GM12801 (cell line): ENCODE data around the gene KYNU.

Experiments used
- CTCF ChIP-seq: IDR thresholded peaks from one replicate; pipeline ENCODE4 v1.5.1; 2011; ENCODE audit warnings: control low read depth; ENCODE audit not compliant: insufficient read length; ENCODE audit errors: extremely low read depth

KYNU gene

GRCh38 chr2:142901780-142902179 is 24.3 kb downstream of the KYNU start:
- no peak for TF ChIP-seq CTCF

- no peak for TF ChIP-seq CTCF
These were observed 30.2 kb downstream of the KYNU start for GRCh38 chr2:142907653-142908052.

GRCh38 chr2:142914507-142915313 is 37.2 kb downstream of the KYNU start:
- TF ChIP-seq CTCF, result no peak

GRCh38 chr2:142915502-142915901 is 38.0 kb downstream of the KYNU start:
- no peak for TF ChIP-seq CTCF

GRCh38 chr2:142918624-142919023 is 41.2 kb downstream of the KYNU start:
- no peak for TF ChIP-seq CTCF

- TF ChIP-seq CTCF, result no peak
These were observed 43.1 kb downstream of the KYNU start for GRCh38 chr2:142920571-142920970.

GRCh38 chr2:142926445-142926844 is 49.0 kb downstream of the KYNU start:
- TF ChIP-seq CTCF, result no peak
